SK-N-SH (cell line): ENCODE measurements around the gene MTHFS. TPM values are rescaled to one million over a fixed set of nuclear protein-coding genes. Genes with fewer than 3 reads are reported as not detected.

ENCODE experiments used
- CTCF ChIA-PET: fragments of 300-600, 350-600 bp; formaldehyde crosslinking; extraction: SDS; loops from one replicate; lab custom pipeline; 2021; lab: Yijun Ruan, JAX
- POLR2A ChIA-PET: fragments of 350-600 bp; sonication (Branson Sonifier 250); formaldehyde crosslinking; extraction: SDS; loops from one replicate; lab custom pipeline; 2020; ENCODE audit warnings: antibody characterized with exemption, inconsistent platforms; lab: Yijun Ruan, JAX
- DNase-seq: peaks from one replicate; pipeline ENCODE4 v3.0.0; 2012
- H2AFZ ChIP-seq: fragments of 200-600 bp; sonication (generic); 2 replicates; pipeline ENCODE4 v1.8.1; 2016; ENCODE audit warnings: antibody characterized with exemption, mild to moderate bottlenecking, low read depth
- H3F3A ChIP-seq: fragments of 200-600 bp; sonication (generic); replicated peaks from 2 replicates; pipeline ENCODE3; 2016; ENCODE audit warnings: antibody characterized with exemption, mild to moderate bottlenecking; ENCODE audit not compliant: insufficient read depth
- H3K27ac ChIP-seq, 2 experiments: fragments of 200-500 bp in 1 of 2; fragments of 200-600 bp in 1 of 2; sonication (Bioruptor generic) in 1 of 2; sonication (generic), shearing (Covaris generic) in 1 of 2; 2 replicates each; pipeline versions ENCODE4 v1.5.1 to v1.6.1; 2014 to 2016; ENCODE audit warnings: low read depth in 2 of 2, inconsistent platforms in 1 of 2, low read length in 1 of 2, mild to moderate bottlenecking in 1 of 2, mixed read lengths in 1 of 2
- H3K27me3 ChIP-seq: fragments of 200-600 bp; sonication (generic), shearing (Covaris generic); 2 replicates; pipeline ENCODE4 v1.6.1; 2016; ENCODE audit warnings: mixed run types; ENCODE audit not compliant: insufficient read depth
- H3K36me3 ChIP-seq, 2 experiments: fragments of 200-500 bp in 1 of 2; fragments of 200-600 bp in 1 of 2; sonication (Bioruptor generic) in 1 of 2; sonication (generic) in 1 of 2; replicated peaks in 1 of 2; 2 replicates each; pipeline versions ENCODE3 to v1.5.1; 2014 to 2016; ENCODE audit warnings: low read length in 1 of 2, mild to moderate bottlenecking in 1 of 2; ENCODE audit not compliant: insufficient read depth in 2 of 2, control insufficient read depth in 1 of 2
- H3K4me1 ChIP-seq, 2 experiments: fragments of 200-500 bp in 1 of 2; fragments of 200-600 bp in 1 of 2; sonication (Bioruptor generic) in 1 of 2; sonication (generic), shearing (Covaris generic) in 1 of 2; 2 replicates each; pipeline versions ENCODE4 v1.5.1 to v1.6.1; 2014 to 2016; ENCODE audit warnings: low read depth in 1 of 2, low read length in 1 of 2, mixed run types in 1 of 2; ENCODE audit not compliant: insufficient read depth in 2 of 2, control insufficient read depth in 1 of 2
- H3K4me2 ChIP-seq: fragments of 200-600 bp; sonication (generic), shearing (Covaris generic); 2 replicates; pipeline ENCODE4 v1.6.1; 2017; ENCODE audit warnings: mixed run types
- H3K4me3 ChIP-seq, 2 experiments: fragments of 200-500 bp in 1 of 2; fragments of 200-600 bp in 1 of 2; sonication (Bioruptor generic) in 1 of 2; sonication (generic), shearing (Covaris generic) in 1 of 2; 2 replicates each; pipeline versions ENCODE4 v1.5.1 to v1.8.1; 2014 to 2016; ENCODE audit warnings: low read depth in 2 of 2, inconsistent platforms in 1 of 2, low read length in 1 of 2, mild to moderate bottlenecking in 1 of 2, mixed read lengths in 1 of 2, moderate library complexity in 1 of 2
- H3K79me2 ChIP-seq: fragments of 200-600 bp; sonication (generic); 2 replicates; pipeline ENCODE4 v1.8.1; 2017; ENCODE audit warnings: mild to moderate bottlenecking; ENCODE audit not compliant: insufficient read depth
- H3K9ac ChIP-seq: fragments of 200-600 bp; sonication (generic); 2 replicates; pipeline ENCODE4 v1.6.1; 2017; ENCODE audit warnings: mixed run types
- H3K9me2 ChIP-seq: fragments of 200-600 bp; sonication (generic); 2 replicates; pipeline ENCODE4 v1.6.1; 2017; ENCODE audit warnings: mixed run types
- H3K9me3 ChIP-seq: fragments of 200-600 bp; sonication (generic); 2 replicates; pipeline ENCODE4 v1.6.1; 2017; ENCODE audit warnings: mixed run types, mild to moderate bottlenecking, moderate library complexity
- H4K20me1 ChIP-seq: fragments of 200-600 bp; sonication (generic); 2 replicates; pipeline ENCODE4 v1.6.1; 2017; ENCODE audit warnings: mild to moderate bottlenecking, mixed run types; ENCODE audit not compliant: insufficient read depth
- ELF1 ChIP-seq: IDR thresholded peaks from 2 replicates; pipeline ENCODE4 v1.4.0; 2012
- EP300 ChIP-seq, 2 experiments: IDR thresholded peaks; 2 replicates each; pipeline versions ENCODE4 v1.4.0 to v1.6.1; 2012; ENCODE audit warnings: borderline replicate concordance in 1 of 2, low read depth in 1 of 2, low read length in 1 of 2
- FOXJ3 ChIP-seq: sonication (generic); formaldehyde crosslinking; IDR thresholded peaks from 2 replicates; pipeline ENCODE4 v1.5.1; 2020; ENCODE audit warnings: mild to moderate bottlenecking, missing genetic modification reagents
- GABPA ChIP-seq: IDR thresholded peaks from 2 replicates; pipeline ENCODE4 v1.4.0; 2012; ENCODE audit warnings: low read depth, mild to moderate bottlenecking
- JUND ChIP-seq: IDR thresholded peaks from 2 replicates; pipeline ENCODE4 v1.4.0; 2012
- MXI1 ChIP-seq: IDR thresholded peaks from 2 replicates; pipeline ENCODE4 v1.6.1; 2012; ENCODE audit warnings: mild to moderate bottlenecking, low read depth, low read length, improper control_type of control experiment
- POLR2AphosphoS5 ChIP-seq: IDR thresholded peaks from 2 replicates; pipeline ENCODE4 v1.6.1; 2012; ENCODE audit warnings: low read depth, low read length
- RAD21 ChIP-seq: IDR thresholded peaks from 2 replicates; pipeline ENCODE4 v1.6.1; 2012; ENCODE audit warnings: mild to moderate bottlenecking, low read length
- RCOR1 ChIP-seq: fragments of 150-350 bp; IDR thresholded peaks from 2 replicates; pipeline ENCODE4 v1.6.1; 2017; ENCODE audit warnings: antibody characterized with exemption, low read length
- RFX5 ChIP-seq: IDR thresholded peaks from 2 replicates; pipeline ENCODE4 v1.6.1; 2012; ENCODE audit warnings: mild to moderate bottlenecking, improper control_type of control experiment, low read length
- SIN3A ChIP-seq: IDR thresholded peaks from 2 replicates; pipeline ENCODE4 v1.6.1; 2012; ENCODE audit warnings: low read depth, mild to moderate bottlenecking, low read length, moderate library complexity, borderline replicate concordance
- SMC3 ChIP-seq: IDR thresholded peaks from 2 replicates; pipeline ENCODE4 v1.6.1; 2012; ENCODE audit warnings: low read depth, low read length, improper control_type of control experiment
- TAF1 ChIP-seq: IDR thresholded peaks from 2 replicates; pipeline ENCODE4 v1.6.1; 2012; ENCODE audit warnings: low read depth, mild to moderate bottlenecking, low read length, moderate library complexity, borderline replicate concordance
- YY1 ChIP-seq: IDR thresholded peaks from 2 replicates; pipeline ENCODE4 v1.4.0; 2012; ENCODE audit warnings: low read depth, mild to moderate bottlenecking
- WGBS: methylation state at CpG from one replicate; pipeline ENCODE4 v1.1.6; 2017; ENCODE audit warnings: low lambda C conversion rate; 5-methylcytosine and 5-hydroxymethylcytosine counted together
- polyA plus RNA-seq, 3 experiments: library from polyadenylated mRNA; depleted of rRNA; stranded (reverse); fragments of >200 nt; gene quantifications; 2 replicates each; pipeline ENCODE4 v1.2.3, GENCODE V29; 2012
- TF ChIP-seq, protein P1 (sequence below): fragments of 150-350 bp; IDR thresholded peaks from 2 replicates; pipeline ENCODE4 v1.6.1; 2017; ENCODE audit warnings: antibody characterized with exemption, low read length, low read depth, borderline replicate concordance
- TF ChIP-seq, protein P2 (sequence below): fragments of 150-350 bp; IDR thresholded peaks from 2 replicates; pipeline ENCODE4 v1.6.1; 2016; ENCODE audit warnings: mild to moderate bottlenecking, low read depth, low read length
- TF ChIP-seq, protein P3 (sequence below): IDR thresholded peaks from 2 replicates; pipeline ENCODE4; 2012
- TF ChIP-seq, protein P4 (sequence below): IDR thresholded peaks from 2 replicates; pipeline ENCODE4 v1.4.0; 2012; ENCODE audit warnings: low read depth
- TF ChIP-seq, protein P5 (sequence below): fragments of 200-600 bp; sonication (generic); IDR thresholded peaks from 2 replicates; pipeline ENCODE4 v1.6.1; 2017; ENCODE audit warnings: antibody characterized with exemption, mild to moderate bottlenecking, moderate library complexity

MTHFS gene
- polyA plus RNA-seq, 1 of the 3 experiments (the other 2 are of a cell fraction): 21.9 TPM

DNA sequence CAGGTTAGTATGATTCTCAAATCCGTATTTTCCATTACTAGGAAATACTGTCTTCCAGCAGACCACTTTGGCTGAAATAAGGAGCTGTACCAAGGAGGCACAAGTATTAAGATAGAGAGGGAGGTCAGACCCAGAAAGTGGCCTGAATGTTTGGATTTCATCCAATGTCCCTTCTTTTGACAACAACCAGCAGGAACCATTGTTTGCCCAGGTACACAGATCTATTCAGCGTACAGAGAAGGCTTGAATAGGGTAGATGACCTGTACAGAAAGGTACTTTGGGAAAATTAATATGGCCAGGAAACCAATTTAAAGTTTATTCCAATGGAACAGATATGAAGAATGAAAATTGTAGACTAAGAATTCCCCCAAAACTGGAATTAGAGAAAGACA, 12.6 kb downstream of the MTHFS start:
- Histone ChIP-seq H3F3A (peaks cover 5% of the 10 kb centered on the region), H3K9ac (no peak overlapping the region), H2AFZ (no peak overlapping the region), H3K4me2 (no peak overlapping the region), H3K27ac (no peak overlapping the region), H3K79me2 (no peaks in the 10 kb centered on the region), H3K4me3 (no peak overlapping the region), H3K9me3 (no peaks in the 10 kb centered on the region; the same call in 1 of the 2 replicates), H4K20me1 (no peaks in the 10 kb centered on the region), H3K36me3 (peaks cover 0 to 32% of the 10 kb centered on the region in 2 experiments), H3K27me3 (no peaks in the 10 kb centered on the region), H3K4me1 (peaks cover 0 to 4% of the 10 kb centered on the region in 2 experiments; a peak in 2 of 4 replicates), H3K9me2 (no peaks in the 10 kb centered on the region)
- ChIA-PET POLR2A (no interaction called here), CTCF (no interaction called here)
- WGBS: 91% methylated on average over 2 of the region's 2 CpGs
- TF ChIP-seq FOXJ3 (CRISPR knock-in tag) (no peak), RFX5 (no peak), SMC3 (no peak), YY1 (no peak), TAF1 (no peak), JUND (no peak), POLR2AphosphoS5 (no peak), GABPA (no peak), SIN3A (no peak), RAD21 (no peak), EP300 (IDR thresholded peaks at IDR 0.05; ENCODE audit: borderline replicate concordance in 1 of 2, low read depth in 1 of 2, low read length in 1 of 2) (no peak)
- TF ChIP-seq, protein P1, sequence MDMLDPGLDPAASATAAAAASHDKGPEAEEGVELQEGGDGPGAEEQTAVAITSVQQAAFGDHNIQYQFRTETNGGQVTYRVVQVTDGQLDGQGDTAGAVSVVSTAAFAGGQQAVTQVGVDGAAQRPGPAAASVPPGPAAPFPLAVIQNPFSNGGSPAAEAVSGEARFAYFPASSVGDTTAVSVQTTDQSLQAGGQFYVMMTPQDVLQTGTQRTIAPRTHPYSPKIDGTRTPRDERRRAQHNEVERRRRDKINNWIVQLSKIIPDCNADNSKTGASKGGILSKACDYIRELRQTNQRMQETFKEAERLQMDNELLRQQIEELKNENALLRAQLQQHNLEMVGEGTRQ: no peak
- TF ChIP-seq, protein P2, sequence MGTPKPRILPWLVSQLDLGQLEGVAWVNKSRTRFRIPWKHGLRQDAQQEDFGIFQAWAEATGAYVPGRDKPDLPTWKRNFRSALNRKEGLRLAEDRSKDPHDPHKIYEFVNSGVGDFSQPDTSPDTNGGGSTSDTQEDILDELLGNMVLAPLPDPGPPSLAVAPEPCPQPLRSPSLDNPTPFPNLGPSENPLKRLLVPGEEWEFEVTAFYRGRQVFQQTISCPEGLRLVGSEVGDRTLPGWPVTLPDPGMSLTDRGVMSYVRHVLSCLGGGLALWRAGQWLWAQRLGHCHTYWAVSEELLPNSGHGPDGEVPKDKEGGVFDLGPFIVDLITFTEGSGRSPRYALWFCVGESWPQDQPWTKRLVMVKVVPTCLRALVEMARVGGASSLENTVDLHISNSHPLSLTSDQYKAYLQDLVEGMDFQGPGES: no peak
- TF ChIP-seq, protein P3, sequence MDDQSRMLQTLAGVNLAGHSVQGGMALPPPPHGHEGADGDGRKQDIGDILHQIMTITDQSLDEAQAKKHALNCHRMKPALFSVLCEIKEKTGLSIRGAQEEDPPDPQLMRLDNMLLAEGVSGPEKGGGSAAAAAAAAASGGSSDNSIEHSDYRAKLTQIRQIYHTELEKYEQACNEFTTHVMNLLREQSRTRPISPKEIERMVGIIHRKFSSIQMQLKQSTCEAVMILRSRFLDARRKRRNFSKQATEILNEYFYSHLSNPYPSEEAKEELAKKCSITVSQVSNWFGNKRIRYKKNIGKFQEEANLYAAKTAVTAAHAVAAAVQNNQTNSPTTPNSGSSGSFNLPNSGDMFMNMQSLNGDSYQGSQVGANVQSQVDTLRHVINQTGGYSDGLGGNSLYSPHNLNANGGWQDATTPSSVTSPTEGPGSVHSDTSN: no peak
- no peak for DNase-seq

DNA sequence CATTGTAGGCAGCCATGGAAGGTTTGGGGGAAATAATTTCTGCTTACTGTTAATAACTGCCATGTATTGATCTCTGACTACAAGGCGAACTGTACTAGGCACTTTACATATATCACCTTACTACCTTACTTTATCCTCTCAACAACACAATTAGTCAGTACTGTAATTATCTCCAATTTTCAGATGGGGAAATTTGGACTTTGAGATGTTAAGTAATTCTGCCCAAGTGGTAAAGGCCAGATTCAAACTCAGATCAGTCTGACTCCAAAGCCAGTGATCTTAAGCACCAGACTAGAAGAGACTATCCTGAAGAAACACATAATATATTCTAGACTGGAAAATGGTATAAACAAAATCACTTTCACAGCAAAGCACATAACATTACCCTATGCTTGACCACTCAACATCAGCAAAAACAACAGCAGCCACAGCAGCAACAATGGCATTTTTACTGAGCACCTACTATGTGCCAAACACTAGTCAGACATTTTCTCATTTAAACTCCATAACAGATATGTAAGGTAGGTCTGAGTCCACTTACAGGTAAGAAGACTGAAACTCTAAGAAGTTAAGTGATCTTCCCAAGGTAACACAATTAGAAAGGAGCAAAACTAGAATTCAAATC, 13.1 kb downstream of the MTHFS start:
- Histone ChIP-seq H3K4me2 (no peak overlapping the region), H4K20me1 (no peaks in the 10 kb centered on the region), H2AFZ (no peak overlapping the region), H3K27me3 (no peaks in the 10 kb centered on the region), H3K79me2 (no peaks in the 10 kb centered on the region), H3K9me3 (peaks cover under 1% of the 10 kb centered on the region; the same call in 1 of the 2 replicates), H3K27ac (no peak overlapping the region), H3K4me3 (no peak overlapping the region), H3K4me1 (peaks cover 0 to 4% of the 10 kb centered on the region in 2 experiments; a peak in 2 of 4 replicates), H3F3A (peaks cover 5% of the 10 kb centered on the region), H3K9me2 (no peaks in the 10 kb centered on the region), H3K36me3 (peaks cover 0 to 29% of the 10 kb centered on the region in 2 experiments), H3K9ac (no peak overlapping the region)
- CTCF ChIA-PET: no interaction called here
- POLR2A ChIA-PET: no interaction called here
- DNase-seq: no peak
- 100% methylated on average over 1 of the region's 1 CpG for WGBS
- TF ChIP-seq, protein P4, sequence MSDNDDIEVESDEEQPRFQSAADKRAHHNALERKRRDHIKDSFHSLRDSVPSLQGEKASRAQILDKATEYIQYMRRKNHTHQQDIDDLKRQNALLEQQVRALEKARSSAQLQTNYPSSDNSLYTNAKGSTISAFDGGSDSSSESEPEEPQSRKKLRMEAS: no peak
- TF ChIP-seq MXI1 (no peak), ELF1 (no peak), RCOR1 (no peak)
- TF ChIP-seq, protein P5, sequence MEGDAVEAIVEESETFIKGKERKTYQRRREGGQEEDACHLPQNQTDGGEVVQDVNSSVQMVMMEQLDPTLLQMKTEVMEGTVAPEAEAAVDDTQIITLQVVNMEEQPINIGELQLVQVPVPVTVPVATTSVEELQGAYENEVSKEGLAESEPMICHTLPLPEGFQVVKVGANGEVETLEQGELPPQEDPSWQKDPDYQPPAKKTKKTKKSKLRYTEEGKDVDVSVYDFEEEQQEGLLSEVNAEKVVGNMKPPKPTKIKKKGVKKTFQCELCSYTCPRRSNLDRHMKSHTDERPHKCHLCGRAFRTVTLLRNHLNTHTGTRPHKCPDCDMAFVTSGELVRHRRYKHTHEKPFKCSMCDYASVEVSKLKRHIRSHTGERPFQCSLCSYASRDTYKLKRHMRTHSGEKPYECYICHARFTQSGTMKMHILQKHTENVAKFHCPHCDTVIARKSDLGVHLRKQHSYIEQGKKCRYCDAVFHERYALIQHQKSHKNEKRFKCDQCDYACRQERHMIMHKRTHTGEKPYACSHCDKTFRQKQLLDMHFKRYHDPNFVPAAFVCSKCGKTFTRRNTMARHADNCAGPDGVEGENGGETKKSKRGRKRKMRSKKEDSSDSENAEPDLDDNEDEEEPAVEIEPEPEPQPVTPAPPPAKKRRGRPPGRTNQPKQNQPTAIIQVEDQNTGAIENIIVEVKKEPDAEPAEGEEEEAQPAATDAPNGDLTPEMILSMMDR: no peak
